Fibroblast of the conjunctiva (primary cell): Measurements from ENCODE around the gene NTN4.
"Not testable (repeated sequence)": the region's sequence is repeated elsewhere in the genome, so short reads cannot be mapped to it uniquely, and the experiment has no call there.

Source experiments
- DNase-seq: peaks from one replicate; pipeline ENCODE4 v3.0.0-alpha.2; 2010; ENCODE audit warnings: low read depth

NTN4 gene

DNA sequence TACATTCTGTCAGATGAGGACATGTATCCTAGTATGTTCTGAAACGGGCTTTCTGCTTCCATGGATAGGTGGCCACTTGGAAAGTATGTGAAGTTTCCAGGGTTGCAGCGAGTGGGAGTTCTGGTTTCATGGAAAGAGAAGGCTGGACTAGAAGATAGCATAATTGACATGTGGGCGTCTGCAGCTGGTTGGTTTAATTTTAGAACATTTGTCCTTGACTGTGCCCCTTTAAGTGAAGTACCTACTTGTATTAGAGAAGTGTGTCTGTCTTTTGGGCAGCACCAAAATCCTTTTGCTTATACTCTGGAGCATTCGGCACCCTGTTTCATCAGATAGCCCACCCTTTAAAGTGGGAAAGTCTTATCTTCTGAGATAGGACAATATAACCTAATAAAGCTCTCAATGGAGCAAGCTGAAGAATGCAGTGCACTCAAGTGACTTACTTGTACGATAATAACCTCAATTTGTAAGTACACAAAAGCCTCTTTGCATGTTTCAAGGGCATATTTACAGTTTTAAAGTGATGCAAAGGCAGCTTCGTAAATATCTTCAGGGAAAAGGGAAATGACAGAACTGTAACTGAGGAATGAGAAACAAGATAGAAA is 35.2 kb downstream of the NTN4 start:
- no peak for DNase-seq

DNA sequence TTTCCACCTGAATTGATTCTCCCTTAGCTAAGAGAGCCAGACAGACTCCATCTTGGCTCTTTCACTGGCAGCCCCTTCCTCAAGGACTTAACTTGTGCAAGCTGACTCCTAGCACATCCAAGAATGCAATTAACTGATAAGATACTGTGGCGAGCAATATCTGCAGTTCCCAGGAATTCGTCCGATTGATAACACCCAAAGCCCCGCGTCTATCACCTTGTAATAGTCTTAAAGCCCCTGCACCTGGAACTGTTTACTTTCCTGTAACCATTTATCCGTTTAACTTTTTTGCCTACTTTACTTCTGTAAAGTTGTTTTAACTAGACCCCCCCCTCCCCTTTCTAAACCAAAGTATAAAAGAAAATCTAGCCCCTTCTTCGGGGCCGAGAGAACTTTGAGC is 44.5 kb downstream of the NTN4 start:
- DNase-seq: not testable (repeated sequence)

DNA sequence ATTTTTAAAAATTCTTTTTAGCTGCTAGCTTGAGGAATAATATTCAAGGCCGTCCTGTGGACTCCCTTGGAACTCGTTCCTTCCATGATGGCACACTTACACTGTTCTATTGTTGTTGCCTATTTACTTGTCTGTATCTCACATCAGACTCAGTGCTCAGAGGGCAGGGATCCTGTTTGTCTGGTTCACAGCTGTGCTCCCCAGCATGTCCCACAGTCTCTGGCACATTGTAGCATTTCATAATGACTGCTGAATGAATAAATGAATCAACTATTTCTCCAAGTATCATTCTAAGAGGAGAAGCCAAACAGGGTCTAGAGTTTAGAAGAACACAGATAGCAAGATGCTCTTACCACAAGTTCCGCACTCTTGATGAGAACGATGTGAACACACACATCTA is 48.0 kb downstream of the NTN4 start:
- DNase-seq: no peak

DNA sequence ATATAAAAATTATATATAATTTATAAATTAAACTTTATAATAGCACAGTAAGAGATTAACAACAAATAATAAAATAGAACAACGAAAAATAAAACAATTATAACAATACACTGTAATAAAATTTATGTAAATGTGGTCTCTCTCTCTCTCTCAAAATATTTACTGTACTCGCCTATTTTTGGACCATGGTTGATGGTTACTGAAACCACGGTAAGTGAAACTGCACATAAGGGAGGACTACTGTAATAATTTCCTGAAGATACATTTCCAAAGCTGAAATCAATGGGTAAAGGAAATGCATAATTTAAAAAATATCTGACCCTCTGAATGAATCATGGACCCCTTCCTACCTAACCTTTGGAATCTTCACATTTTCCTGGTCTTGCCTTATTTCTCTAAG is 48.9 kb downstream of the NTN4 start:
- DNase-seq: no peak

DNA sequence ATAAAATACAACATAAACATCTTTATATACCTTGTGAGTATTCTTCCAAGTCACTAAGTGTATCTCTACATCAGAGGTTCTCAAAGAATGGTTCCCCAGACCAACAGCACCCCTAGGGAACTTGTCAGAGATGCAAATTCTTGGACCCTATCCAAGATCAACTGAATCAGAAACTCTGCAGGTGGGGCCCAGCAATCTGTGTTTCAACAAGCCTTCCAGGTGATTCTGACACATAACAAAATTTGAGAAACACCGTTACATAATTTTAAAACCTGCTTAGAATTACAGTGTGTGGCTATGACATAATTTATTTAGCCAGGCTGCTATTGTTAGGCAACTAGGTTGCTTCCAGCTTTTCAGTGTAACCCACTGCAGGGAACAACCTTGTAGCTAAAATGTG is 49.8 kb downstream of the NTN4 start:
- DNase-seq: no peak

DNA sequence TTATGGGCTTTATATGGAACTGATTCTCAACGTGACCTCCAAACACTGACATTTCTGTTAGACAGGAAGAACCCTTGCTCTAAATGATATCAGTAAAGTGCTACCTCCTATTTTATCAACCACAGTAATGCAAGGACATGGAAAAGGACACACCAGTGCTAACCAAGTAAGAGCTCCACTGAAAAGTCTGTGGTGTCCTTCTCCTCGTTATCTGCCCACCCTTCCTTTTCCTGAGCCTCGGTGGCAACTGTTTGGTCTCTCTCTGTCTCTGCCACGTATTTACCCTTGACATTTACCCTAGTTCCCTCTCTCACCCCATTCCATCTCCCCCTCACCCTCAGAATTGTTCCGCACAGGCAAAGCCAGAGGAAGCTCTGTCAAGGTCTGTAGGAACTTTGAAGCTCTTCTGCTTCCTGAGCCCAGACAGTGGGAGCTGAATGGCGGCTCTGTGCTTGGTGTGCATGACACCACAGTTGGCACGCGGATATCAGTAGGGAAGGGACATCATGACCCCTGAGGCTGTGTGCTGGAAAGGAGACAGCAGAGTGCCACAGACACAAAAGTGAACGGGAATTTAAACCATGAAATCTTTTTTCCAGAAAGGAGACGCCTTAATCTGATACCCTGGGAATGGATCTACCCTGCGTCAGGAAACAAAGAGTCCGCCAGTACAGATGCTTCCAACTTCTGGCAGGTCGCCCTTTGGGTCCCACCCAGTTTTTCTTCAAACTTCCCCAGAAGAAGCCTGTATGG is 50.8 kb downstream of the NTN4 start:
- no peak for DNase-seq

DNA sequence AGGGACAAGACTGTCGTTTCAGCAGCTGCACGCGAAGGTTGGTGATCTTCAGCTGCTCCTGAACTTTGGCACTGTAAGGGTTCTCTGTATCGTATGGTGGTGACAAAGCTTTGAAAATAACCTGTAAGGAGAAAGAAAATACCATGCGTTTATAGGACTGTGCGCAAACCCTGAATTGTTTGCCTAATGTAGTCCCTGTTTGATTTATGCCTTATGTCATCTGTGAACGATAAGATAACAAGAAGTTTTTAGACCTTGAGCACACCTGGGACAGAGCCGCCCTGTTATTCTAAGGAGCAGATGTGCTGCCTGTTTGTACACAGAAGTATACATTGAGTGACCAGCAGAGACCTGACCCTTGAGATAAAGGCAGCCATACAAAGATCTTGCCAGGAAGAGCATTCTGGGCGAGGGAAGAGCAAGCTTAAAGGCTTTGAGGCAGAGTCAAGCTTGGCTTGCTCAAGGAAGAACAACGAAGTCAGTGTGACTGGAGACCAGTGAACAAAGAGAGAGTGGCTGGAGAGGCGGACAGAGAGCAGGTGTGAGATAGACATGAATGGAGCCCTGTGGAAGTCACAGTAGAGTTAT is 52.4 kb downstream of the NTN4 start:
- DNase-seq: no peak

DNA sequence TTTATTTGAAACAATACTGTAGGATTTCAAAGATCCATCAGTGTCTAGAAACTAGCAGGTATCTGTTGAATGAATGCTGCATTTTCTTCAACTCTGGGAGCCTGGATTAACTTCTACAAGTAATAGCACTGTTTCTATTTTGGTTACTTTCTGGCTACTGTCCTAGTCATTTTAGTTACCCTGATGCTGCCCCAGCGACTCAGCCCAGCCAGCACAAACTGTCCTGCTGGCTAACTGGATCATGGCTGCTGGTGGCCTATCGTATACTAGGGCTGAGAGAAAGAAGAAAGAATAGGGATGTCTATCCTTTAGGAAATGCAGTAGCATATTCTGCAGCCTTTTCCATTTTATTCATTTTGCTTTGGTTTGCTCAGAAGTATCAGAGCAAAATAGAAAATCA is 53.9 kb downstream of the NTN4 start:
- no peak for DNase-seq

DNA sequence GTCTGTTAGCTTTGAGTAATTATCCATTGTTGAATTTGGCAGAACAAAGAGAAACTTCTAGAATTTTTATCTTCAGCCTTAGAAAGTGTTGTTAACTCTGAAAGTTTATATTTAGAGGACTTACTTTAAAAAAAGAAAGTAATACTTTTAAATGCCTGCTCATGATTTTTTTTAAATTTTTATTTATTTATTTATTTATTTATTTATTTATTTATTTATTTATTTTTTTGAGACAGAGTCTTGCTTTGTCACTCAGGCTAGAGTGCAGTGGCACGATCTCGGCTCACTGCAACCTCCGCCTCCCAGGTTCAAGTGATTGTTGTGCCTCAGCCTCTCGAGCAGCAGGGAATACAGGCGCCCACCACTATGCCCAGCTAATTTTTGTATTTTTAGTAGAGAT is 54.8 kb downstream of the NTN4 start:
- not testable (repeated sequence) for DNase-seq

DNA sequence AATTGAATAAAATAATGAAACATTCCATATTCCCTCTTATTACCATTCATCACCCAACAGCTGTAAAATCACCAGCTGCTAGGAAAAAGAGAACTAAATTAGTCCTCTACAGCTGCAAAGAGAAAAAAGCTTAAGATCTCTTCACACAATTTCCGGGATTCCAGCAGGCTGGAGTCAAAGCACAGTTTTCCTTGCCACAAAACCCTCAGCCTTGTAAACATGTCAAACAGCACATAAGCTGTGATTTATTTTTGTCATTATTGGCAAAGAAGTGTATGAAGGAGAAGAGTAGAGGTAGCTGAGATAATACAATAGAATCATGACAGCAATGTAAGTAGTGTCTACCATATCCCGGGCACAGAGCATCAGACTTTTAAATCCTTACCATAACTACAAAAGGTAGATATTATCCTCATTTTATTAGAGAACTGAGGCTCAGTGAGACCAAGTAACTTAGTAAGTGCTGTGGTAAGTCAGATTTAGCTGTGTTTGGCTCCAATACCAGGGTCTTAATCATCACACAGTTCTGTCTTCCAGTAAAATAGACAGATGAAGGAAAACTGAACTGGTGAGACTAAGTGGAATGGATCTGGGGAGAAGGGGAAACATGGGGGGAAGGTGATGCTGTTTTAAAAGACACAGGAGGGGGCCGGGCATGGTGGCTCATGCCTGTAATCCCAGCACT is 57.3 kb downstream of the NTN4 start:
- no peak for DNase-seq

DNA sequence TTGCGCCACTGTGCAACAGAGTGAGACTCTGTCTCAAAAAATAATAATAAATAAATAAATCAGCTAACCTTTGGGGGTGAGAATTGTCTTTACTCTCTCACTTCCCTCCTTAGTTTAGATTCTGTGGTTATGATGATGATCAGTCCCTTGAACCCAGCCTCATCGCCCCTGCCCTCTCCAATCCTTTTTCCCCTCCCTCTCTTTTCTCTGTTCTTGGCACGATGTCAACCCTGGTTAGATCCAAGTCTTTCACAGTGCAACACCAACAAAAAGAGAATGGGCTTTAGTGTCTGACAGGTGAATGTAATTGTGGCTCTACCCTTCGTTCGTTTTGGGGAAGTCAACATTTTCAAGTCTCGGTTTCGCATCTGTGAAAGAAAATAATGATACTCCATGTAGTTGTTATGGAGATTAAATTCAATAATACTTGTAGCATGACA is 59.0 kb downstream of the NTN4 start:
- DNase-seq: no peak

DNA sequence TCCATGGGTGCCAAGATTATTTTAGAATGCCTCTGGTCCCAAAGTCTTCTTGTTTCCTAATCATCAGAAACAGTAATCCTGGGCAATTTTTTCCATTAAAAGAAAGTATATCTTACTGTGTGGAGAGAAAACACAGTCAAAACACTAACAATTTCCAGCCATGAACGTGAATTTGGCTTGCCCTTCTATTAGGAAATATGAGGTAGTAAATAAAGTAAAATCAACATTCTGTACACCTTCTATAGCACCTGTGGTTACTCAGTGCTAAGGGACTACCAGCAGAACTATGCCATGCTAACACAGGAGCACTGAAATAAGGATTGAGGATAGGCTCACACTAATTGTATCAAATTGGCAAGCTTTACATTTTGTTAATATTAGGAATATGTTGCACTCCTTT is 60.1 kb downstream of the NTN4 start:
- DNase-seq: no peak

DNA sequence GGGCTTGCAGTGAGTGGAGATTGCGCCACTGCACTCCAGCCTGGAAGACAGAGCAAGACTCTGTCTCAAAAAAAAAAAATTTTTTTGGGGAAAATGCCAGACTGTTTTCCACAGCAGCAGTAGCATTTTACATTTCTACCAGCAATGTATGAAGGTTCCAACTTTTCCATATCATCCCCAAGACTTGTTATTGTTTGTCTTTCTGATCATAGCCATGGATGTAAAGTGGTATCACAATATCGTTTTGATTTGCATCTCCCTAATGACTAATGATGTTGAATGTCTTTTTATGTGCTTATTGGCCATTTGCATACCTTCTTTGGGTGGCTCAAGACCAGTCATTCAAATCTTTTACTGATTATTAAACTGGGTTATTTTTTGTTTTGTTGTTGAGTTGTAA is 63.7 kb downstream of the NTN4 start:
- no peak for DNase-seq

DNA sequence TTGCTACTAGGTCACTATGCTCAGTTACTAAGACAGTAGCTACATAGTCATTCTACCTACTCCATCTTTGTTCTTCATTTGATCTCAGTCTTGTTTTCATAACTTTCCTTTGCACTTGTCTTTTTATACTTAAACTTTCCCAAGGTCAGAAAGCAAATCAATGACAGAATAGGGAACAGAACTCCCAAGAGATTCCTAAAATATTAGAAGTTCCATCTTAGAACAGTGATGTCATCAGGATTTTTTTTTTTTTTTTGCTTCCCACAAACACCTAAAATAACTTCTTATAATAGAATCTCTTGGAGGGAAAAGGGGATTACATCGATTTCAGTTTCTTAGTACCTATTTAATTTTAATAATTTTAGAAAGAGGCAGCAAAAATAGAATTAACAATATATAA is 65.8 kb downstream of the NTN4 start:
- DNase-seq: no peak

DNA sequence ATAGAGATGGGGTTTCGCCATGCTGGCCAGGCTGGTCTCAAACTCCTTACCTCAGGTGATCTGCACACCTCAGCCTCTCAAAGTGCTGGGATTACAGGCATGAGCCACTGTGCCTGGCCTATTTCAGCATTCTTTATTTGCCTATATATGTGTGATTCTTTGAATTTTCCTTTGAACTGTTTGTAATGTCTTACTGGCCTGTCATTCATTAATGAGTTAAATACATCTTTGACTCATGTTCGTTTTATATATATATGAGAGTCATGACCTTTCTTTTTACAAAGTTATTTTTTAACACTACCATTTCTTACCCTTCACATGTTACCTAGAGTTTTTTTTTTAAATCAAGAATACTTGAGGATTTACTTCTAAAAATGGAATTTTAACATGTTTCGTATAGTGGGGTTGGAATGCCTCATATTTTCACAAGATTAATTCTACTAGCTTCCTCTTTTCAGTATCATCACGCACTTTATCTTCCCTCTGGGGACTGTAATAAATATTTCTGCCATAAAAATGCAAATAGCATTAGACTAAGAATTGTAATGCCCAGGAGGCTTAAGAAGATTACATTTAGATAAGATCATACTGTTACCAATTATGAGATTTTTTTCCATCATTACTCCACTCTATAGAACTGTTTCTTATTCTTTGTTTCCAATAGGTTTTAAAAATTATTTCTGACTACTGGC is 66.7 kb downstream of the NTN4 start:
- no peak for DNase-seq

DNA sequence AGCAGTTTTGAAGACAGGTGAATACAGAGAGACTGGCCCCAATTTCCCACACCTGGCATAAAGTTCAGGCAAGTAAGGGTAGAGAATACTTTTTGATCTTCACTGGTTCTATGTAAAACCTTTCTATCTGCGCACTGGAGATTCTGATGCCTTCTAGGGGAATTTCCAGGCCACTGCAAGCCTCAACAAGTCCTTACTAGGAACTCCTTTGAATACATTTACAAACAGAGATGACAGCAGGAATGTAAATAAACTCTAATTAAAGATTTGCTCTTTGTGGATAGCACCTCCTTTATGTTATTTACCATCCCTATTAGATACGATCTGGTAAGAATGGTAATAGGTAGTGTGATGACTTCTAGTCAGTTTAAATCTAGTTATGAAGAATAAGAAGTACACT is 69.2 kb downstream of the NTN4 start:
- no peak for DNase-seq

DNA sequence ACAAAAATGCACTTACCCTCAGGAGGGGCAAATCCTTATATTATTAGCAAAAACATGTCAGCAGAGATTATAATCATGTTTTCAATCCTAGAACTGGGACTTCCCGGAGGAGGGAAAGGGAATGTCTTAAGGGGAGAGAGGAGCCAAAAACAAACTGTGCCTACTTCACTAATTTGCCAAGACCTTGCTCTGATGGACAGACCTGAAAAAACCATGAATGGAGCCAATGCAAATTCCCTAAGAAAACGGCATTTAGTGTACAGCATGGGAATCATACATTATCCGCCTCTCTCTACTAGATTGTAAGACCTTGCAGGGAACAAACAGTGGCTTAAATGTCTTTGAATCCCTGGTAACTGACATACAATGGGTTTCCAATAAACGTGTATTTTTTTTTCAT is 70.4 kb downstream of the NTN4 start:
- no peak for DNase-seq

DNA sequence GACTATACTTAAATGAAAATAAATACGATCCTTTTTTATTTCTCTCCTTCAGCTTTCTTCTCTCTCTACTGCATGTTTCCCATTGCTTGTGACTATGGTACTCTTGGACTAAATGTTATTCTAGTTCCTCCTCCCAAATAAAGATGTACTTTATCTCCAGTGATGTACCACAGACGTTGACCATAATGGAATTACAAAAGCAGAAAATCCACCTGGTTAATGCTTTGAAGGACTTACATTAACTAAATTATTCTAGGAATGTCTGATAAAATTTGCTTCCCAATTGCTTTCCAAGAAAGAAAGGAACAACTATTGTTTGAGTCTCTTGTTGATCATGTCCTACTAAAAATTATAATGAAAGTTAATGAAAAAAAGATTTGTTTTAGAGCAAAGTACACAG is 71.8 kb downstream of the NTN4 start:
- DNase-seq: no peak

DNA sequence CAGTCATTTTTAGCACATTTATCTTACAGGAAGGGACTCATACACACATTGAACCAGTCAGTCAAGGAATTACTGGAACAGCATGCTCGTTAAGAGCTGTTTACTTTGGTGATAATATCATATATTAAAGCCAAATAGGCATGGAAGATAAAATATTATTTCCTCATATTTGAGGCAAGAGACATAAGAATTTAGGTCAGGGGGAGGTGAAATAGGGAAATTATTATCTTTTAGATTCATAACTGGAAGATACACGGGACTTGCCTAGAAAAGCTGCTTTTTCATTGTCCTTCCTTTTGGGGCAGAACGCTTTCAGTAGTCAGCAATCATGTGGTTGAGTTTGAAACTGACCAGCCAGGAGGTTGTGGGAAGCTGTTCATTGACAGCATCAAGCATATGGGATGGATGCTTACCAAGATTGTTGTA is 72.5 kb downstream of the NTN4 start:
- DNase-seq: no peak

DNA sequence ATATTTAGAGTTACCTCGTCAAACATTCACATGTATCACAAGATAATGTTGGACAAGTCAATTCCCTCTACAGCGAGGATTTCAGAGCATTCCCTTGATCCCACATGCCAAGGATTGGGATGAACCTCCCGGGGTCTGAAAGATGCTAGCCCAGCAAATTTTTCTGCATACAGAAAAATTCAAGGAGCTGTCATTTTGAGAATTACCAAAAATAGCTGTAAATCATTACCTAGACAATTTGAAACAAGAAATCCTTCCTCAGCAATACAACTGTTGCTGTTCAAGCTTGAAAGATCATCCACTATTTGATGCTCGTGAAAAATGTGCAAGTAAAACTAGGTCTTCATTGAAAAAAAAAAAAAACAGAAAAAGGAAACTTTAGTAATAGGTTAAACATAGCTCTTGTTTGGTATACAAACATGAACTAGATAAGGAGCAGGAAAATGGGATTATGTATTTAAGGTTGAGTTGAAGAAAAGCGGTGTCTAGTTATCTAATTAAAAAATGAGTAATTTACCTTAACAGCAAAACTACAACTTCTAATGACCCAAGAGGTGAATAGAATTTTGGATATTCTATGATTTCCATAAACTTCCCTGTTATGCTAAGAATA is 73.1 kb downstream of the NTN4 start:
- no peak for DNase-seq

DNA sequence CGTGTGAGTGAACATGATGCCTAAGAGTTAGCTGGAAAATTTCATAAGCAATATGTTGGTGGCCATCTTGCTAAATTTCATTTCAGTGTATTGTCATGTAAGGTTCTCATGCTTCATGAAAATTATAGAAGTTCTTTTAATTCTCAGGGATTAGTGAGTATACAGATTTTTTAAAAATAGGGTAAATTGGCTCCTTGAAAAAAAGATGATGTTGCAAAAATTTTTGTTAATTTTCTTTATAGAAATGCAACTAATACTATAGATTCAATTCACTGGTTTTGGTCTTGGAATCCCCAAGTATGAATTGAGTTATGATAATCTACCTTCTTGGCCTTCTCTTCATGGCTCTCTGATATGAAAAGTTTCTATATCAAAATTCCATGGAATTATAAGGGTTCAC is 75.4 kb downstream of the NTN4 start:
- DNase-seq: no peak

DNA sequence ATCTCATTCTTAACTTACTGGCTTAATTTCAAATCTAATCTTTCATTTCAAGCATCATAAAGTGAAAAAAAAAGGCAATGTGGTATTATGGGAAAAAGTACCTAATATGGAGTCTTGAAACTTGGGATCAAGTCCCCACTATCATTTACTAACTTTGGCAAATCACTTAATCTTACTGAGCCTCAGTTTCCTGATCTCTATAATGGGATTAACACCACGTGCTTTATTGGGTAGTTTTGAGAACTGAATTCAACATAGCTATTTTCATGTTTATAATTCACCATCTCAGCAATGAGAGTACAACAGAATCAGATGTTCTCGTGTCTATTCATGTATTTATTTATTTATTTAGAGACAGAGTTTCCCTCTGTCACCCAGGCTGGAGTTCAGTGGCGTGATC is 78.3 kb downstream of the NTN4 start:
- no peak for DNase-seq
